HG03025 (cell line): ENCODE results near the gene ZC3H7A.
A peak's percentile ranks its signal among the peaks of the same experiment; 100 is the strongest.

ENCODE experiments used
- ATAC-seq: cut with Tn5 transposase; IDR thresholded peaks from one replicate; pipeline ENCODE4 v1.9.1; 2021; ENCODE audit warnings: mild to moderate bottlenecking, moderate library complexity; ENCODE audit not compliant: unreplicated experiment, low FRiP score

ZC3H7A gene

DNA sequence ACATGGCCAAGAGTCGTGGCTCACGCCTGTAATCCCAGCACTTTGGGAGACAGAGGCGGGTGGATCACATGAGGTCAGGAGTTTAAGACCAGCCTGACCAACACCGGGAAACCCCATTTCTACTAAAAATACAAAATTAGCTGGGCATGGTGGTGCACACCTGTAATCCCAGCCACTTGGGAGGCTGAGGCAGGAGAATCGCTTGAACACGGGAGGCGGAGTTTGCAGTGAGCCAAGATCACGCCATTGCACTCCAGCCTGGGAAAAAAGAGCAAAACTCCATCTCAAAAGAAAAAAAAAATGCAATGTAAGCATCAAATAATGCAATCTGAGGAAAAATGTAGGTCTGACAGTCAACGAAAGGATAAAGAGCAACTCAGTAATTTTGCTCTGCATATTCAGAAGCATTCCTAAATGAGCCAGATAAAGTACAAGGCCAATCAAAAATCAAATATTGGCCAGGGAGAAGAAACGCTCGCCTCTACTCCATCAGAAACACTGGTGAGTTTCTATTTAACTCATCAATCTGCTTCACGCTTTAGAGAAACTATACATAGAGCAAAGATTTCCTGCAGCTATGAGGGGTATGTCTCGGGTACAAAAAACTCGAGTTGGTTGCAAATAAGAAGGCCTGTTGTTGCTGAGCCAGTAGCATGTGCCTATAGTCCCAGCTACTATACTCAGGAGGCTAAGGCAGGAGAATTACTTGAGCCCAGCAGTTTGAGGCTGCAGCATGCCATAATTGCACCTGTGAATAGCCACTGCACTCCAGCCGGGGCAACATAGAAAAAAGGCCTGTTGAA, 58.1 kb downstream of the ZC3H7A start:
- no peak for ATAC-seq

DNA sequence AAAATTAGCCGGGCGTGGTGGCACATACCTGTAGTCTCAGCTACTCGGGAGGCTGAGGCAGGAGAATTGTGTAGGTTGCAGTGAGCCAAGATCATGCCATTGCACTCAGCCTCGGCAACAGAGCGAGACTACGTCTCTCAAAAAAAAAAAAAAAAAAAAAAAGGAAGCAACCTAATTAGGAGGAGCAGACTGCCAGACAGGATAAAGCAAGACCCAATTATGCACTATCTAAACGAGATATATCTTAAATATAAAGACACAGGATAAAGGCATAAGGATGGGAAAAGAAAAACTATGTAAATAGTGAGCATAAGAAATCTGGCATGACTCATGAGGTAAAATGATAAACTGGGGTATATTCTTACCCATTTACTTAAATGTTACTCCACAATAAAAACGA, 59.3 kb downstream of the ZC3H7A start:
- no peak for ATAC-seq

DNA sequence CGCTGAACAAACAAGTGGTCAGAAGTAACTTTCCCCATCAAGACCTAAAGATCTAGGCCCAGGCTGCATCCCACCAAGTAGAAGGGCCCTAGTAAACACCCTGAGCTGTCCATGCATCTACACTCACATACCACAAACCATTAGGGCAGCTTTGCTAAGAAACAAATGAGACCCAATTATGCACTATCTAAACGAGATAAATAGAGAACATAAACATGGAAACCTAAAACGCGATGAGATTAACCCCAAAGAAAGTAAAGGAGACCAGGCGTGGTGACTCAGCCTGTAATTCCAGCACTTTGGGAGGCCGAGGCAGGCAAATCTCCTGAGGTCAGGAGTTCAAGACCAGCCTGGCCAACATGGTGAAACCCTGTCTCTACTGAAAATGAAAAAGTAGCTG, 60.2 kb downstream of the ZC3H7A start:
- ATAC-seq, result no peak

DNA sequence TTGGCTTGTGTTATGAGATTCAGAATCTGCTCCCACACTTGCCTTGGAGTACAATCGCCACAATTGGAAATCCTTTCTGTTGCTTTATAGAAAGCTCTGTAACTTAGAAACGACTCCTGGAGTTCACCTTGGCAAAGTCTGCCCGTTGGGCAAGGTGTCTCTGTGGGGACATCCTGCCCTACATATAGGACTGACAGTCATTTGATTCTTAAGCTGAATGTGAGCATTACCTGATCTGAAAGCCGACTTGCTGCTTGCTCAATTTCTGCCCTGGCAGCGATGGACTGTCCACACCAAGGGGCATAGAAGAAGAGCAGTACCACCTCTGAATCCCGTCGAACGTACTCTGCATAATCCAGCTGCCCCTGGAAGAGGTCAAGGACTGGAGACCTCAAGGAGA, 61.3 kb downstream of the ZC3H7A start:
- no peak for ATAC-seq

DNA sequence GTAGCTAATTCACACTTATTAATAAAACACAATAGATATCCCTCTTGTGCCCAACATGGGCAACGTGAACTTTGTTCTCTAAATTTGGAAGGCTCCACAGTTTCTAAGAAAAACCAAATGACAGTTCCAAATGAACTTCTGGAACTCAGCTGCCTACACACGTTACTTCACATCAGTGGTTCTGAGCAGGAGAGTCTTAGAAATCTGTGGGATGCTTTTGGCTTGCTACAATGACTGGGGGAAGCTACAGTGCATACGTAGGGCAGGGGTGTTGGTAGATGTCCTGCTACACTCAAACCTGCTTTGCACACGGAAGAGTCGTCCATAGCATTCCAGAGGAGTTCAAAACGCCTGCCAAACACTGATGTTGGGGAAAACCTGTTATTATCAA, 62.4 kb downstream of the ZC3H7A start:
- peak; percentile 8 for ATAC-seq

DNA sequence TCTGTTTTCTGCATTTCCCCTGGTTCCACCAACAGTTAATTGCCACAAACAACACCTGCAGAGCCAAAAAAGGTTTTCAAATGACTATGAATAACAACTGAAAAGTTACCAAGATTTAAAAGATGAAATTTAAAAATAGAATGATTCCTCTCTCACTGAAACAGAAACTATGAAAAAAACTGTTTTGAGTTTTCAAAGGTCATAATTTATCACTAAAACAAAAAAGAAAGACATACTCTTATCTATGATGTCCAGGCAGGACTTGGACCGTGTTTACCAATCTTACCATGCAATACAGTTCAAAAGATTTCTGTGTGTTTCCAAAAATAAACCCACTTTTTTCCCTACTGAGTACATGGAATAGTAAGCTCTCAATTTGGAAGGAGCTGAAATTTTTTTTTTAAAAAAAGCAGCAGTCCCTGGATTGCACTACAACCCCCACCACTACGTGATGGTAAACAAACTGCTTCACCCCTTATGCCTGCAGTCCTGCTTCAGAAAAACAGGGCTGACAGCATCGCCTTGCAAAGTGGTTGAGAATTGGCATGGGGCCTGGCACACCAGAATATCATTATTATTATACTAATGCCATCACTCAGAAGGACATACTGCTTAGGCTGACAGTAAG, 62.9 kb downstream of the ZC3H7A start:
- ATAC-seq, result peak; percentile 40

DNA sequence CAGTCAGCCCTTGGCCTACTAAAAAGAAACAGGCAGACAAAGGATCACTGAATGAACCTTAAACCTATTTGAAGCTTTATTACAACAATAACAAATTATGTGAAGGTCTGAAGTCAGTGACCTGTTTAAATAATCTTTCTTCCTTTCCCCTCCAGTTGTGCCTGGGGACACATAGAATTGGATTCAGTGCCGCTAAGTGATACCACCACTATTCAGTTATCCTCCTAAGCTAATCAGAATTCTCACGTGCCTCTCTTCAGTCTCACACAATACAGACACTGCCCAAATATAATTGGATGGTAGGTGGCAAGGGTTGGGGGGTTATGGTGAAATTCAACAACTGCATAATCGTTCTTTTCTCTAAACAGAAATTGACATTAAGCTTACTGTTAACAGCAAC, 65.8 kb downstream of the ZC3H7A start:
- no peak for ATAC-seq

DNA sequence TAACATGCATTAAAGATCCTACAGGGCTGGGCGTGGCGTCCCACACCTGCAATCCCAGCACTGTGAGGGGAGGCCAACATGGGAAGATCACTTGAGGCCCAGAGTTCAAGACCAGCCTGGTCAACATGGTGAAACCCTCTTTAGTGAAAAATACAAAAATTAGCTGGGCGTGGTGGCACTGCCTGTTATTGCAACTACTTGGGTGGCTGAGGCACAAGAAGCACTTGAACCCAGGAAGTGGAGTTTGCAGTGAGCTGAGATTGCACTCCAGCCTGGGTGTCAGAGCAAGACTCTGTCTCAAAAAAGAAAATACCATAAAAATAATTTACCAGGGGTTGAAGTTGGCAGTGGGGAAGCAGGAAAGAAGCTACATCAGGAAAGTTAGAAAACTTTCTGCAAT, 67.3 kb downstream of the ZC3H7A start:
- ATAC-seq, result no peak

DNA sequence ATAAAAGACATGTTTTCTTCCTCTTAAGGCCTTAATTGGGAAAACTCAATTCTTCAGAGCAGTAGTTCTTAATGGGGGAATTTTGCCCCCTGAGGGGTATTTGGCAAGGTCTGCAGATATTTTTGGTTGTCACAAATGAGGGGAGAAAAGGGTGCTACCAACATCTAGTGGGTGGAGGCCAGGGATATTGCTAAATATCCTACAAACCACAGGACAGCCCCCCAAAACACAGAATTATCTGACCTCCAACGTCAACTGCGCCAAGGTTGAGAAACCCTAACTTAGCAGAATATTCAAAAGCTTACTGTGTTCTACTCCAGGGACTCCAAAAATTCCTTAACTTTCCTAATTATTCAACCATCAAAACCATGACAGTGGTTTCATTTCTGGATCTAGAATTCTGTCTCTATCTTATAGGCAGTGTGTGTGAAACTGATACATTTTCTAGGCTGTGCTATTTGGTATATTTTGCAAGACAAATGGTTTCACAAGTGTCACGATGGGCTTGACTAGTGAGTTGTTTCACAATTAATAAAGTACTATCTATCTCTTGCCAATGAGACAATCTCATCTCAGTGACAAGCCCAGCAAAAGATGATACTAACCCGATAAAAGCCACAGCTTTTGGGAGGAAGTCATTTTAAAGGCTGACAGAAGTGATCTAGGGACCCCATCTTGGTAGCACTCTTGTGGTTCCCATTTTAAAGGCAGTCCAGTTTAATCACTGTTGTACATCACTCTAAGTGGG, 69.1 kb downstream of the ZC3H7A start:
- no peak for ATAC-seq

DNA sequence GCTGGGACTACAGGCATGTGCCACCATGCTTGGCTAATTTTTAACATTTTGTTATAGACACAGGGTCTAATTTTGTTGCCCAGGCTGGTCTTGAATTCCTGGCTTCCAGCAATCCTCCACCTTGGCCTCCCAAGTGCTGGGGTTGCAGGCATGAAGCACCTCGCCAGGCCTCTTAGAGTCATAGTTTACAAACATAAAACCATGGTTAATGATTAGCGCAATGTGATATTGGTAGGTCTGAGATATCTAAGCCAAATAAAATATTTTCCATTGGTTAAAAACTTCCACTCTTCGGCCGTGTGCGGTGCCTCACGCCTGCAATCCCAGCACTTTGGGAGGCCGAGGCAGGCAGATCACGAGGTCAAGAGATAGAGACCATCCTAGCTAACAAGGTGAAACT, 71.0 kb downstream of the ZC3H7A start:
- no peak for ATAC-seq

DNA sequence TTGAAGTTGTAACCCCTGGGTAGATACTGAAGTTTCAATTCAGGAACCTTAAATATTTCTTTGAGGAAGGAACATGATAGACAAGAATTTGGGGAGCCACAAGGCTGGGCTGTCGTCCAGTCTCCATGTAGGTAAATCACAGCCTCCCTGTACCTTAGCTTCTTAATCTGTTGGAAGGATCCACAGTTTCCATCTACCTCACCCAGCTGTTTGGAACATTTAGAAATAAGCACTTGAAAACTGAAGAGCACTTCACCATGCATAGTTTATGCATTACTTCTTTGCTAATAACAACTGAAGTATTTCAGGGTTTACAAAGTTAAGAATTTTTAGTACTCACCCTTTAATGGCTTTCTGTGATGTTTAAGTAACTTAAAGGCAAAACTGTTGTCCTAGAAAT, 71.6 kb downstream of the ZC3H7A start:
- no peak for ATAC-seq

DNA sequence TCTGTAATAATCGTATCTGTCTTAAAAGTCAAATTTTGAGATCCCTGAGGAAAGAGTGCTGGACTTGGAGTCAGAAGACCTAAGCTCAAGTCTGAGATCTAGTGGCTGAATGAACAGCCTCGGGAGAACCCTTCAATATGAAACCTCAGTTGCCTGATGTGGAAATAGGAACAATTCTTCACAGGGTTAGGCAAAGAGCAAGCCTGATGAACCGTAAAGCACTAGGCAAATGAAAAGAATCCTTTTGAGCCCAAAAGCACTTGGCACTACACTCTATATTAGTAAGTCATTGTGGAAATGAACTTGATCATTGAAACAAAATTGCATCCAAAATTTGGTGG, 74.6 kb downstream of the ZC3H7A start:
- no peak for ATAC-seq

DNA sequence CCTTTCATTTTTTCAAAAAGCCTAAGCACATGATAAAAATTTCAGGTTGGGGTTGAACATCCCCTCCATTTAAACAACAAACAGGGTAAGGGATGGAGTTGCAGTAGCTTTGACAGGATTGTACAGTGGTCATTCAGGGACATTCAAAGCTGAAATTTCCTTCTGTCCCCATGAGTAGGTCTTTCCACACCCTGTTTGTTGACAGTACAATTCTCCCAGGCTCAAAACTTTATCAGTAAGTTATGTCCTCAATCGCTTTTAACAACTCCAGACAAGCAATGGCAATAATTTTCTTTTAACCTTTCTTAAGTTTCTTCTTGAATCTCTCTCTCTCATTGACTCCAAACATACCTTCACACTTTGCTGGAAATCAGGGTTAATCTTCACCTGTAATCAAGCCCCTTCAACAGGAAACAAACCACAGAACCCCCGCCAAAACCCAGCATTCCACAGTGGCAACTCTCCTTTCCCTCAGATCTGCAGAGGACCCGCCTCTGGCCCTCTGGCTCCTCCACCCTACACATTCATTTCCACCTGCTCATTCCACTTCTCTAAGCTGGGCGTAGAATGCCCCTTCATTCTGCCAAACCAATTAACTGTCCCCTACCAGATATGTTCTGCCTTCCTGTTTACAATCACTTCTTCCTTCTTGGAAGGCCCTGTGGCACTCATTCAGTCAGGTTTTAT, 75.1 kb downstream of the ZC3H7A start:
- ATAC-seq, result no peak

DNA sequence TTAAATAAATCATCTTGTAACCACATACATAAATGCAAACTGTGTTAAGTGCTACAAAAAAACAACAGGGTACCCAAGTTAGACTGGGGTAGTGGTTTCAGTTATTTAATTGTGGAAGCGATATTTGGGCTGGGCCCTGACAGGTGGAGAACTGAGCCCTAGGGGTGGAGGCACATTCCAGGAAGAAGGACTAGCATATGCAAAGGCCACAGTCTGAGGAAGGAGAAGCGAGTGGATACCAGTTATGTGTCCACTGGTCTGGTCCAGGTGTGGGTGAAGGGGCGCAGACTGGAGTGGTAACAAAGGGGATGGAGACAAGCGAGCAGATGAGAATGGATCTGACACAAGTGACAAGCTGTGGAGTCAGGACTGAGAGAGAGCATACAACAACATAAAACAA, 77.3 kb downstream of the ZC3H7A start:
- no peak for ATAC-seq

DNA sequence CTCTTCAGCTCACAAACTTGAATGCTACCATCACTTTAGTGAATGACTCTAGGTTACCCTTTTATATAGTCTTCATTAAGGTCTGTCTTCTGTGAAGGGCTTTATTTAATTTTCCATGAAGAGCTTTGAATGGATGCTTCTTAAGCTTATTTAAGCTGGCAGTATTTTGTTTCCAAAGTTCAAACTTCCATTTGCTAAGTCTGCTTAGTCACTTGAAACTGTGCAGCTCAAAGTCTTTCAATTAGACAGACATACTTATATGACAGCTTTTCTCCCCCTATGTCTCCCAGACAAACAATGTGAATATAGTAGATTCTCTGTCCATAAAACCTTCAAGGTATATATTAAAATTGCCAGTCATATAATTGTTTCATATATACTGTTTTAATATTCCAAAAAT, 77.9 kb downstream of the ZC3H7A start:
- ATAC-seq, result no peak

DNA sequence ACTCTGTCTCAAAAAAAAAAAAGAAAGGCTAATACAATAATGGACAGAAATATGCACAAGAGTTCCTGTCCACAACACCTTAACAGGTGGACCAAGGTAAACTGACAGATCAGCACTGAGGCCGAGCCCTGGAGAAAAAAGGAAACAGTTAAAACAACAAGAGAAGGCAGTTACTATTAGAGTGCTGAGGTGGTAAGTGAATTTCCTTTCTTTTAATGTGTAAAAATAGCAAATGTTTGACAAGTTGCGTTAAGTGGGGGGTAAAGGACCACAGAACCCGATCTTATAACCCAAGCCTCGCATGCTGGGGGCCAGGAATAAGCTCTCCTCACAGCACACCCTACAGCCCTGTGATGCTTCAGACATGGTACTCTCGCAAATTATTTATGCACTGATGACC, 79.2 kb downstream of the ZC3H7A start:
- no peak for ATAC-seq

DNA sequence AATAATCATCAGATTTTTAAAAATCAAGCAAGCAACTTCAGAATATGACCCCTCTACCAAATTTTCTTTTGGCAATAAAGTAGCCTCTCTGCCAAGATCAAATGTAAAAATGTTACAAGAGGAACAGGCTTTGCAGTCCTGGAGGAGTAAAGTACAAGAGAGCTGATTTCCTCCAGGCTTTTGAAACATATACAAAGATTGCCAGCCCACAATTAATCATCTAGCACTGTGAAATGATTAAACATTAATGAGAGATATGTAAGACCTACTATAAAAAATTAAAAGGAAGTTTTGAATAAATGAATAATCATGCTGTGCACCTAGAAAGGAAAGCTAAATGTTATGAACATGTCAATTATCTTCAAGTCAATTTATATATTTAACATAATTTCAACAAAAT, 80.7 kb downstream of the ZC3H7A start:
- ATAC-seq, result no peak

DNA sequence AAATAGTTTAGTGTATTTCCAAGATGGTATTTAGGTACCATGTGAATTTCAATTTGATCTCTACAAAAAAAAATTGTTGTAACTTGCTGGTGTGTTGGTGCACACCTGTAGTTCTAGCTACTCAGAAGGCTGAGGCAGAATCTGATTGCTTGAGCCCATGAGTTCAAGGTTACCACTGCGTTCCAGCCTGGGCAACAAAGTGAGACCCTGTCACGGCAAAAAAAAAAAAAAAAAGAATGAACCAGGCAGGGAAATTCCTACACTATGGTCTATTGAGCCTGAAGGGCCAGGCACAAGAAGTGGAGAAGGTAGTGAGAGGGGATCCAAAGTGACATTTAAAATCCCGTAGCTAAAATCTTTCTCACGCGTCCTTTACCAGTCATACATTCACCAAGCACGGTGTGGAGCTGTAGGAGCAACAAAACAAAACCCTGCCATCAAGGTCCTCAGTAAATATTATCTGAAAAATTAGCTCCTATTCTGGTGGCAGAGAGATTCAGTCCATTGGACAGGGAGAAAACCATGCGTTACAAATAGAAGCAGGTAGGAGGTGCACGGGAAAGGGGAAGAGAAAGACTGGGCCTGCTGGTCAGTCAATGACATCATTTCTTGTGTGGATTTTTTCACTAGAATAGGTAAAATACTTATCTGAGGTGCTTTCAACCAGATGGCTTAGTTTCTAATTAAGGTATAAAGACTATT, 81.7 kb downstream of the ZC3H7A start:
- ATAC-seq, result no peak

DNA sequence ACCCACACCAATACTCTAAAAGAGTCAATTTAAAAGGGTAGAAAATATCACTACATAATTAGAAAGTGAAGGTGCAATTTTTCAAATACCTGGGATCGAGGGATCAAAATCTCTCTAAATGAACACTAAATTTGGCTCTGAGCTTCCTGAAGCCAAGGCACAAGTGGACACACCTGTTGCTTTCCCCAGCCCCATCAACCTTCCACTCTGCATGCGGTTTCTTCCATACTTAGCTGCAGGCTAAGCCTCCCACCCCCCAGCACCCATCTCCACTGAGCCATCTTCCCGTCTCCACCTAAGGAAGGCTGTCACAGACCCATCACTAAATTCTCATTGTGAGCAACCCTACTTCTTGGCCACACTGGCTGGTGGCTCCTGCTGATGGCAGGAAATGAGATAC, 84.9 kb downstream of the ZC3H7A start:
- ATAC-seq, result no peak

DNA sequence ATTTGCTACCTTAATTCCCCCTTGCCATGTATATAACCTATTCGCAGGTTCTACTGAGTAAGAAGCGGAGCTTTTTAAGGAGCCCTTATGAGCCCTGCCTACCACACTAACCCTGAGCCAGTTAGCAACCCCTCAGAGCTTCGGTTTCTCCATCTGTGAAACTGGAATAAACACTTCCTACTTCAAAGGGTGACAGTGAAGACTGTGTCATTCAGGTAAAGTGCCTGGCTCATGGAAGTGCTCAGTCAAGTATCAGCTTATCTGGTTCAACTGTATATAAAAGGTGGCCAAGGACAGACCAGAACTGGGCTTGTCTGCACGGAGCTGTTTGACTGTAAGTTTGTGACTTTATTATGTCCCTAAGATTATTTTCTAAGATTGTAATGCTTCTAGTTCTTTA, 85.4 kb downstream of the ZC3H7A start:
- ATAC-seq, result no peak

DNA sequence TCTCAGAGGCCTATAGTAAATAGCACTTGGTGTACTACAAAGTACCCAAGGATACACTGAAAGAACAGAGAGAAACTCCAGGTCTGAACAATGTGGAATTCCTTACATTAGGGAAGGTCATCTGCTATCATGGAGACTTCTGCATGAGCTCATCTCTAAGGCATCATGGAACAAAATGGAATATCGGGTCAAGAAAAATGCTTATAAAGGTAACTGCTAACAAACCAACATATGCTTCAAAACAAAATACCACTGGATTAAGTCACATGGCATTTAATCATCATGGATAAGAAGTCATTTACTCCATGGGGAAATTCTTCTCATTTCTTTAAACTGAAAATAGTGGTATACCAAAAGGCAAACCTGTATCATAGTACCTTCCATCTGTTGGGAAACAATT, 88.6 kb downstream of the ZC3H7A start:
- no peak for ATAC-seq
